Body of pancreas (tissue), 4 donors: ENCODE results near the gene PAX2. TPM values are rescaled to one million over a fixed set of nuclear protein-coding genes. Genes with fewer than 3 reads are reported as not detected.

Experiments
- ATAC-seq: fragments of 150-250 bp; one replicate; pipeline ENCODE4 v1.9.1; 2016
- DNase-seq, 4 donors: peaks; one replicate each; pipeline ENCODE4 v3.0.0-alpha.2; 2019
- H3K27ac ChIP-seq, 4 donors: fragments of 200-600 bp; sonication (generic); 1 replicate in 3 of 4; 2 replicates in 1 of 4; pipeline versions ENCODE4 v1.5.1 to v1.6.1; 2016 to 2019; ENCODE audit warnings: mild to moderate bottlenecking in 1 of 4, mixed read lengths in 1 of 4, moderate library complexity in 1 of 4
- H3K27me3 ChIP-seq, 2 donors: fragments of 200-600 bp; sonication (generic); one replicate each; pipeline ENCODE4 v1.6.0; 2016; ENCODE audit warnings: mild to moderate bottlenecking in 1 of 2
- H3K36me3 ChIP-seq, 2 donors: fragments of 200-600 bp; sonication (generic); replicated peaks in 1 of 2; 2 replicates each; pipeline ENCODE4 v1.5.1; 2016; ENCODE audit warnings: low read depth in 2 of 2; ENCODE audit not compliant: insufficient read depth in 1 of 2
- H3K4me1 ChIP-seq: fragments of 200-600 bp; sonication (generic); one replicate; pipeline ENCODE4 v1.6.0; 2016
- H3K4me3 ChIP-seq, 2 donors: fragments of 200-600 bp; sonication (generic); 1 replicate in 1 of 2; 2 replicates in 1 of 2; pipeline ENCODE4 v1.5.1; 2016 to 2019
- H3K9me3 ChIP-seq, 3 donors: fragments of 200-600 bp; sonication (generic); 1 replicate in 2 of 3; 2 replicates in 1 of 3; pipeline ENCODE4 v1.5.1; 2016
- POLR2A ChIP-seq, 3 donors: fragments of 450-650 bp; IDR thresholded peaks; one replicate each; pipeline ENCODE4 v1.6.1; 2016; ENCODE audit warnings: antibody characterized with exemption in 3 of 3, mild to moderate bottlenecking in 2 of 3
- WGBS, 2 donors: methylation state at CpG; one replicate each; pipeline ENCODE4 v1.1.5; 2017; 5-methylcytosine and 5-hydroxymethylcytosine counted together
- intact Hi-C: fragments of 100-400 bp; cut with DNase I; formaldehyde crosslinking; loops from one replicate; pipeline ENCODE4 v1.15.1; 2023
- total RNA-seq, 2 donors: library from RNA; depleted of rRNA; stranded (reverse); fragments of >200 nt; gene quantifications; one replicate each; pipeline ENCODE4 v1.1.0, GENCODE V29; 2016
- TF ChIP-seq, protein P1 (sequence below), 7 experiments: fragments of 450-650 bp in 4 of 7; fragments of 200-600 bp in 3 of 7; sonication (generic) in 3 of 7; IDR thresholded peaks; one replicate each; pipeline ENCODE4 v1.5.1; 2016 to 2019; ENCODE audit warnings: antibody characterized with exemption in 7 of 7

Gene PAX2
- total RNA-seq, 2 donors from 2014 or later, result under 0.01 TPM; not detected in 1

DNA sequence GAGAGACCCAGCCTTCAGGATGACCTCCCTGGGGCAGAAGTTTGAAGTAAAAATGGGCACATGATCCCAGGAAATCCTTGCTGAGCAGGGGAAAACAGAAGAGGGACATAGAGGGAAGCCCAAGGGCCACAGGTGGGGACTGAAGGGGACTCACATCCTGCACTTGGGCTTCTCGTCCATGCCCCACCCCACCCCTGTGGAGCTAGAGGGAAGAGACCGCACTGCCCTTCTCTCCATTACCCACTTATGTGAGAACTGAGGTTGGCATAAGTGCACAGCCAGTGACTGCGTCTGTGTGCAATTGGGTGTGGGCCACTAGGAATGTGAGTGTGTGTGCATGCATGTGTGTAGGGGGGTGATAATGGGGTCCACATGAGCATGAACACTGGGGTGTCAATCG is 124.0 kb downstream of the PAX2 start:
- Histone ChIP-seq H3K27me3 (no peaks in the 10 kb centered on the region), H3K4me3 (no peak overlapping the region), H3K36me3 (no peaks in the 10 kb centered on the region), H3K9me3 (no peaks in the 10 kb centered on the region), H3K4me1 (no peaks in the 10 kb centered on the region), H3K27ac (no peak overlapping the region)
- WGBS, 2 donors, result 63 to 80% methylated on average over 4 of the region's 4 CpGs
- DNase-seq, result no peak
- TF ChIP-seq, protein P1, sequence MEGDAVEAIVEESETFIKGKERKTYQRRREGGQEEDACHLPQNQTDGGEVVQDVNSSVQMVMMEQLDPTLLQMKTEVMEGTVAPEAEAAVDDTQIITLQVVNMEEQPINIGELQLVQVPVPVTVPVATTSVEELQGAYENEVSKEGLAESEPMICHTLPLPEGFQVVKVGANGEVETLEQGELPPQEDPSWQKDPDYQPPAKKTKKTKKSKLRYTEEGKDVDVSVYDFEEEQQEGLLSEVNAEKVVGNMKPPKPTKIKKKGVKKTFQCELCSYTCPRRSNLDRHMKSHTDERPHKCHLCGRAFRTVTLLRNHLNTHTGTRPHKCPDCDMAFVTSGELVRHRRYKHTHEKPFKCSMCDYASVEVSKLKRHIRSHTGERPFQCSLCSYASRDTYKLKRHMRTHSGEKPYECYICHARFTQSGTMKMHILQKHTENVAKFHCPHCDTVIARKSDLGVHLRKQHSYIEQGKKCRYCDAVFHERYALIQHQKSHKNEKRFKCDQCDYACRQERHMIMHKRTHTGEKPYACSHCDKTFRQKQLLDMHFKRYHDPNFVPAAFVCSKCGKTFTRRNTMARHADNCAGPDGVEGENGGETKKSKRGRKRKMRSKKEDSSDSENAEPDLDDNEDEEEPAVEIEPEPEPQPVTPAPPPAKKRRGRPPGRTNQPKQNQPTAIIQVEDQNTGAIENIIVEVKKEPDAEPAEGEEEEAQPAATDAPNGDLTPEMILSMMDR (IDR thresholded peaks at IDR 0.05), result no peak
- TF ChIP-seq POLR2A (IDR thresholded peaks at IDR 0.05), result no peak
- ATAC-seq, result no peak
- intact Hi-C loops, result no loop called here

DNA sequence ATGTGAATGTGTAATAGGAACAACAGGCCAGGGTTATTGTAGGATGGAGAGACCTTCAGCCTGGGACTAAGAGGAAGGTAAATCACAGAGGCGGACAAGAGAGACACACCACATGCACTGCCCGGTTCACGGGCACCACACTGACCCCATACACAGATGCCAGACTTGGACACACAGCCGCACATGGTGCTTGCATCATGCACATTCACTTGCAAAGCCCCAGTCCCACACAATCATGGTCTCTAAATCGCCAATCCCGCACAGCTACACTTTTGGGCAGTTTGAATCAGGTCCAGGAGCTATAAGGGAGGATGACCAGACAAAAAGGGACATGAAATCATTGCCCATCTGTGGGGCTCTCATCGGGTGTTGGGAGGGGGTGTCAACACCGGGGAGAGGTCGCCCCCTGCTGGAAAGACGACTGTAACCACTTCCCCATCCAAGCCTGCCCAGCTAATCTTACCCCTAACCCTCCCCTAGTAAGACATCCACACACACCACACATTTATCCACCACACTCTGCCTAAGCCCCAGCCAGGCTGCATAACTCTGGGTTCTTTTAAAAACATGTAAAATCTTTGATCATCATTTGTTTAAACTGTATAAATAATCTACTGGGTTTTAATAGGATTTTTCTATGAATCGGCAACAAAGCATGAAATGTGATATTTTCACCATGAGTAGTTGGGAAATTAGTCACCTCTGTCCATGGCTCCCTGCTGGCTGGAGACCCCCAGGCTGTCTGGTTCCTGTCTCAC is 126.8 kb downstream of the PAX2 start:
- Histone ChIP-seq H3K4me1 (no peaks in the 10 kb centered on the region), H3K27ac (no peak overlapping the region), H3K27me3 (no peaks in the 10 kb centered on the region), H3K36me3 (no peaks in the 10 kb centered on the region), H3K9me3 (no peaks in the 10 kb centered on the region), H3K4me3 (no peak overlapping the region)
- ATAC-seq, result peak; percentile 60
- DNase-seq, result peak; percentile 41 to 65 (median 50)
- WGBS, 2 donors, result 46 to 50% methylated on average over 11 of the region's 11 CpGs
- TF ChIP-seq, protein P1 (IDR thresholded peaks at IDR 0.05), result peak in 6 of 7 experiments; percentile 35 to 61 (median 52)
- no peak for TF ChIP-seq POLR2A (IDR thresholded peaks at IDR 0.05)
- intact Hi-C loops, result loop anchor here (10.0 kb wide), 1 partner anchor 307 kb away; no protein-coding TSS in a partner anchor

DNA sequence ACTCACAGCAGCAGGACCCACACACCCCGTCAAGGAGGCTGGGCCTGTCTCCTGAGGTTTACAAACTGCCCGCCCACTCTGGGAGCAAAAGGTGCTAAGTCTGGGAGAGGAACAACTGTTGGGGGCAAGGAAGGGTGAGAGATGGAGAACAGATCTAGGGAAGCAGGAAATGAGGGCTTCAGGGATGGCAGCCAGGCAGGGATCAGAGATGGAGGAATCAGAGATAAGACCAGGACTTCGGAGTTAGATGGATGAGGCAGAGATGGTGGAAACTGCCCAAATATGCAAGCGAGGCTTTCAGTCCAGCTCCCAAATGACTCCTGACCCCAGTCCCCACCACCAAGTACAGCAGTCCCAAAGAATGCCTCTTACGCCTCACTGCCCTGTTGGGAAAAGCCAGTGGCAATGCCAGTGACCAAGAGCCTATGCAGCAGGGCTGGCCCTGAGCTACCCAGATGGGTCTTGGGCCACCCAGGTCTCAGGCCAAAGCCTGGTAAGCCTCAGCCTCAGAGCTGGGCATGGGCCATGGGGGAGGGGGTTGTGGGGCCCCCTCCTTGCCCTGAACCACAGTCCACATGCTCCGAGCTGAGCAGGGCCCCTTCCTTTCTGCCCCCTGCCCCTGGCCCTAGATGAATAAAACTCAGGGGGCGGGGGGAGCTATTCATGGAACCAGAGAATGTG is 127.9 kb downstream of the PAX2 start:
- WGBS, 2 donors, result 51 to 52% methylated on average over 6 to 7 of the region's 7 CpGs
- intact Hi-C loops, result loop anchor here (10.0 kb wide), 1 partner anchor 308 kb away; no protein-coding TSS in a partner anchor

DNA sequence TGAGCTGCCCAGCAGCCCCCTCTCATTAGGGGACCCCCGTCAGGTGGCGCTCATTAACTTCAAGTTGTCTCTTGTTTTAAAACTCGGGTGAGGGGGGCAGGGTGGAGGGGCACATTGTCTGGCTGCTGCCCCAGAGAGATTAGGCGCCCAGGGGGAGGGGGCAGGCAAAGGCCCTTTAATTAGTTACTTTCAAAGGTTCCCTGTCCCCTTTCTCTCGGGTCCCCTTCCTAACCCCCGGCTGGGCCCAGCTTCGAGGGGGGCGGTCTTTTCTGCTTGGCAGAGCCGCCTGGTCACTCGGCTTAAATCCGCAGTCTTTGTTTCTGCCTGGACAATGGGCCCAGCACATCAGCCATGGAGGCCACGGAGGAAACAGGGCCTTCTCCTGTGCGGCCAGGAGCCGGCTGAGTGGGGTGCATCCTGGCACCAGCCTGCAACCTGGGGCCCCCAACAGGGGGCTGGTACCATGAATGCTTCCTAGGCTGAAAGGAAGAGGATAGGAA is 128.5 kb downstream of the PAX2 start:
- no peaks in the 10 kb centered on the region for H3K36me3 ChIP-seq
- no peak for TF ChIP-seq POLR2A (IDR thresholded peaks at IDR 0.05)
- TF ChIP-seq, protein P1 (IDR thresholded peaks at IDR 0.05), result no peak
- intact Hi-C loops, result loop anchor here (10.0 kb wide), 1 partner anchor 309 kb away; no protein-coding TSS in a partner anchor
- H3K27ac ChIP-seq, result no peak overlapping the region
- no peak overlapping the region for H3K4me3 ChIP-seq
- H3K9me3 ChIP-seq, result no peaks in the 10 kb centered on the region
- no peaks in the 10 kb centered on the region for H3K27me3 ChIP-seq
- DNase-seq (no peak), ATAC-seq (no peak)
- WGBS, 2 donors, result 52 to 56% methylated on average over 9 to 14 of the region's 14 CpGs
- H3K4me1 ChIP-seq, result no peaks in the 10 kb centered on the region

More for the DNA sequence above, 127.9 kb downstream of the PAX2 start:
- TF ChIP-seq POLR2A (IDR thresholded peaks at IDR 0.05), result no peak
- H3K36me3 ChIP-seq, result no peaks in the 10 kb centered on the region
- DNase-seq (no peak), ATAC-seq (no peak)
- H3K4me3 ChIP-seq, result no peak overlapping the region
- no peaks in the 10 kb centered on the region for H3K4me1 ChIP-seq
- no peak overlapping the region for H3K27ac ChIP-seq
- H3K27me3 ChIP-seq, result no peaks in the 10 kb centered on the region
- H3K9me3 ChIP-seq, result no peaks in the 10 kb centered on the region
